ENCODE data around the gene SFXN3.

- TF ChIP-seq, protein P1, sequence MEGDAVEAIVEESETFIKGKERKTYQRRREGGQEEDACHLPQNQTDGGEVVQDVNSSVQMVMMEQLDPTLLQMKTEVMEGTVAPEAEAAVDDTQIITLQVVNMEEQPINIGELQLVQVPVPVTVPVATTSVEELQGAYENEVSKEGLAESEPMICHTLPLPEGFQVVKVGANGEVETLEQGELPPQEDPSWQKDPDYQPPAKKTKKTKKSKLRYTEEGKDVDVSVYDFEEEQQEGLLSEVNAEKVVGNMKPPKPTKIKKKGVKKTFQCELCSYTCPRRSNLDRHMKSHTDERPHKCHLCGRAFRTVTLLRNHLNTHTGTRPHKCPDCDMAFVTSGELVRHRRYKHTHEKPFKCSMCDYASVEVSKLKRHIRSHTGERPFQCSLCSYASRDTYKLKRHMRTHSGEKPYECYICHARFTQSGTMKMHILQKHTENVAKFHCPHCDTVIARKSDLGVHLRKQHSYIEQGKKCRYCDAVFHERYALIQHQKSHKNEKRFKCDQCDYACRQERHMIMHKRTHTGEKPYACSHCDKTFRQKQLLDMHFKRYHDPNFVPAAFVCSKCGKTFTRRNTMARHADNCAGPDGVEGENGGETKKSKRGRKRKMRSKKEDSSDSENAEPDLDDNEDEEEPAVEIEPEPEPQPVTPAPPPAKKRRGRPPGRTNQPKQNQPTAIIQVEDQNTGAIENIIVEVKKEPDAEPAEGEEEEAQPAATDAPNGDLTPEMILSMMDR (conservative IDR thresholded peaks at IDR 0.05; ENCODE audit: low read length), result peak; percentile 87
- TF ChIP-seq EZH2phosphoT487 (IDR thresholded peaks at IDR 0.05; ENCODE audit: borderline replicate concordance, low read depth, low read length), result no peak
Measured at GRCh38 chr10:100997360-100998182, 33.5 kb upstream of the SFXN3 start.

Data from OCI-LY7 (cell line).